HG03354 (cell line): Measurements from ENCODE around the gene SMAD6.

Experiments
- ATAC-seq: cut with Tn5 transposase; IDR thresholded peaks from one replicate; pipeline ENCODE4 v1.9.1; 2021; ENCODE audit warnings: mild to moderate bottlenecking; ENCODE audit not compliant: unreplicated experiment, poor library complexity, severe bottlenecking

SMAD6 gene

DNA sequence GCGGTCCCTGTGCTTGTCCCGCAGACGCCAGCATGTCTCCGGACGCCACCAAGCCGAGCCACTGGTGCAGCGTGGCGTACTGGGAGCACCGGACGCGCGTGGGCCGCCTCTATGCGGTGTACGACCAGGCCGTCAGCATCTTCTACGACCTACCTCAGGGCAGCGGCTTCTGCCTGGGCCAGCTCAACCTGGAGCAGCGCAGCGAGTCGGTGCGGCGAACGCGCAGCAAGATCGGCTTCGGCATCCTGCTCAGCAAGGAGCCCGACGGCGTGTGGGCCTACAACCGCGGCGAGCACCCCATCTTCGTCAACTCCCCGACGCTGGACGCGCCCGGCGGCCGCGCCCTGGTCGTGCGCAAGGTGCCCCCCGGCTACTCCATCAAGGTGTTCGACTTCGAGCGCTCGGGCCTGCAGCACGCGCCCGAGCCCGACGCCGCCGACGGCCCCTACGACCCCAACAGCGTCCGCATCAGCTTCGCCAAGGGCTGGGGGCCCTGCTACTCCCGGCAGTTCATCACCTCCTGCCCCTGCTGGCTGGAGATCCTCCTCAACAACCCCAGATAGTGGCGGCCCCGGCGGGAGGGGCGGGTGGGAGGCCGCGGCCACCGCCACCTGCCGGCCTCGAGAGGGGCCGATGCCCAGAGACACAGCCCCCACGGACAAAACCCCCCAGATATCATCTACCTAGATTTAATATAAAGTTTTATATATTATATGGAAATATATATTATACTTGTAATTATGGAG lies 79.1 kb downstream of the SMAD6 start:
- no peak for ATAC-seq

DNA sequence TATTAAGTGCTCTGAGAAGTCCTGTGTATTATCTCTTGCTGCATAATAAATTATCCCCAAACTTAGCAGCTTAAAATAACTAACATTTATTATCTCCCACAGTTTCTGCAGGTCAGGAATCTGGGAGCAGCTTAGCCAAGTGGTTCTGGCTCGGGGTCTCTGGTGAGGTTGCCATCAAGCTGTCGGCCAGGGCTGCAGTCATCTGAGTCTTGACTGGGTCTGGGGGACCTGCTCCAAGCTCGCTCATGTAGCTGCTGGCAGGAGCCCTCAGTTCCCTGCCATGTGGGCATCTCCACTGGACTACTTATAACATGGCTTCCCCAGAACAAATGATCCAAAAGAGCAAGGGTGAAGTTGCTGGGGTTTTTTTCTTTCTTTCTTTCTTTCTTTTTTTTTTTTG lies 80.7 kb downstream of the SMAD6 start:
- no peak for ATAC-seq

DNA sequence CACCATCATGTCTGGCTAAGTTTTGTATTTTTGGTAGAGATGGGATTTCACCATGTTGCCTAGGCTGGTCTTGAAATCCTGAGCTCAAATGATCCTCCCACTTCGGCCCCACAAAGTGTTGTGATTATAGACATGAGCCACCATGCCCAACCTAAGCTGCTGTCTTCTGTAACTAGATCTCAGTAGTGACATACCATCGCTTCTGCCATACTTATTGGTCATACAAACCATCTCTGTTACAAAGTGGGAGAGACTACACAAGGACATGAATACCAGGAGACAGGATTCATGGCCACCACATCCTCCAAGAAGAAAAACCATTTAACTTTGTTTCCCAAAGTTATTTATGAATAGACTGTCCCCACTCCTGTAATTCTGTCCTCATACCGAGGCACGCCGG lies 81.3 kb downstream of the SMAD6 start:
- ATAC-seq: no peak

DNA sequence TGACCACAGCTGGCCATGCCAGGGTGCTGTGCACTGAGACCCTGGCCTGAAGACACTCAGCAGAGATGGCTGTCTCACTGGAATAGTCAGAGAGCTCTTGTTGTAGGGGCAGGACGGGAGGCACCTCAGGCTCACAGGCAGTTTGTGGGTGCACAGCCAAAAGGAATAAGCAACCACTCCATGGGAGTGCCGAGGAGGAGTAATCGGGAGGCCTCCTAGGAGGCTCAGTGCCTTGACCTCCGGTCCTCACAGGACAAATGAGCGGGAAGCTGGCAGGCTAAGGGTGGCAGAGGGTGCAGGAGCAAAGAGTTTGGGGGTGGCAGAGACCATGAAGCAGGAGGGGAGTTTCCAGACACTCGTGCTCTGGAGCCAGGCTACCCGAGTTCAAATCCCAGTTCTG lies 81.7 kb downstream of the SMAD6 start:
- ATAC-seq: no peak

DNA sequence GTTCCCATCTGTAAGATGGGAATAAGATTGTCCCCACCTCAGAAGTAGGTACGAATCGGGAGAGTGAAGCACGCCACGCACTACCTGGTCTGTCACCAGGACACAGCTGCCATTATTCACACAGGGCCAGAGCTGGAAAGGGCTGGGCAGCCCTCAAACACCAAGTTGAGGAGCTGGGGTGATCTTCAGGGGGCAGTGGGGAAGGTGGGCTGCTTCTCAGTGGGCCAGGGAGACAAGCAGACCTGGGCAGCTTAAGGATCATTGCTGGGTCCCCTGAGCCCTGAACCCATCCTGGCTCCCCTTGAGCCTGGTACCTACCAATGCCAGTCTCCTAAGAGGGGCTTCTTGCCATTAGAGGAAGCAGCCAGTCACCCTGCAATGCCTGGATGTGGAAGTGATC lies 82.1 kb downstream of the SMAD6 start:
- ATAC-seq: no peak

DNA sequence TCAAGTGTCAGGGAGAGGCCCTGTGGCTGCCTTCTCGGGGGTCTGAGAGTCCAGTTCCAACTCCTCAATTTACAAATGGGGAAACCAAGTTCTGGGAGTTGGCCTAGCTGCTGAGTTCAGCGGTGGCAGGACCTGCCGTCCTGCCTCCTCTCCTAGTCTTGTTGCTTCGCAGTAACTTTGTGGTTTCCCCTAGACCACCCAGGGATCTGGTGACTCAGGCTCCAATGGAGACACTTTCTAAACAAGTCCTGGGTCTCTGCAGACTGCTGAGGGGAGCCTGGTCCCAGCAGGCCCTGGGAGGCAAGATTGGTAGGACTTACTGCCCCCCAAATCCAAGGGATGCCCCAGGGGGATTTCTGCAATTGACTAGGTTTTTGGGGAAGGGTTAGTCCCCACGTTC lies 83.6 kb downstream of the SMAD6 start:
- ATAC-seq: no peak

DNA sequence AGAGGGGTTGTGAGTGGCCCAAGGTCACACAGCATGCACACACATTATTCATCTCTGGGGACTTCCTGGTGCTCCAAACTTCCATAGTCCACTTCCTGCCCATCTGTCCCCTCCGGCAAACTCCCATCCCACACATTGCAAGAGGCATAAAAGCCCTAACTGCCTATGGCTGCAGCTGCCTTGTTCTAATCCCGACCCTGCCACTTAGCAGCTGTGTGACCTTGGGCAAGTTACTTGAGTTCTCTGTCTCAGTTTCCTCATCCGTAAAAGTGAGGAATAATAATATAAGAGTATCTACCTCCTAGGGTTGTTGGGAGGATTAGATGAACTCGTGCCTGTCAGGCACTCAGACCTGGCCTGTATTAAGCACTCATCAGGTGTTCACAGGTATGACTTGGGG lies 84.2 kb downstream of the SMAD6 start:
- ATAC-seq: no peak

DNA sequence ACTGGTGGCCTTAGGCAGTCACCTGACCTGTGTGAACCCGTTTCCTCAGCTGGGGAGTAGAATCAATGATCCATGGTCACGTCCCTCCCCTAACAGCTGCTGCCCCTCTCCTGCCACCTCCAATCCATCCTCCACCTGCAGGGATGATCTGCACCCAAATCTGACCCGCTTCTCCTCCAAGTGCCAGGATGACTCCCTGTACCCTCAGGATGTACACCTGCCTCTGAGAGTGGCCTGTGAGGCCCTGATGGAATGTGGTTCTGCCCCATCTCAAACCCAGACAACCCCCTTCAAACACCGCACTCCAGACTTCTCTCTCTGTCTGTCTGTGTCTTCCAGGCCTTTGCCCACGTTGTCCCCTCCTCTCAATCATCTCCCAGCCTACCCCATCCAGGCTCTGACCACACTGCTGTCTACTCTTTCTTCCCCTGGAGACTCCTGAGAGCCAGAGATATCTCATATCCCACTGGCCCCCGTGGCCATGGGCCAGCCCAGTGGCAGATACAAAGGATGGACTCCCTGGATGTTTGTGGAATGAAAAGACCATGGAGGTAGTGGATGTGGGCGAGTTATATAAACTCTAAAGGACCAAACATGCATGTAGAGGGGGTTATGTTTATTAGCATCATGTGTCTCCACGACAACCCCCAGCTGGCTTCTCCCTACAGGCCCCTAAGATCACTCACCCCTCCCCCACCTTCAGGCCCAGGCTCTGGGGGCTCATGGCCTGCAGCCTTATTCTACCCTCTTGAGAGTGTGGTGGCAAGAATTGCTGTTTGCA lies 84.9 kb downstream of the SMAD6 start:
- ATAC-seq: no peak

DNA sequence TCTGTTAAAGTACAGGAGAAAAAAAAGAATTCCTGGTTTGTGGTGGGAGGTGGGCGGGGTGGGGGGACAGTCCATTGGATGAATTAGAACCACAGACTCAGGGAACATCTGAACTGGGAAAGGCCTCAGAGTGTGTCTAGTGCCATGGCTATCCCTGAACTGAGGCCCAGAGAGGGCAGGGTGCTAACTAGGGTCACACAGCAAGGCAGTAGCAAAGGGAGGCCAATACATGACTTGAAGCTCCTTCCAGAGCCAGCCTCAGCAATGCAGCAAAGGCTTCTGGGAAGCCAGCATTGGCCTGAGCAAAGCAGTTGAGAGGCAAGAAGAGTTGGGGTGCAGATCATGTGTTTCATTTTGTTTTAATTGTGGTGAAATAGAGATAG lies 85.4 kb downstream of the SMAD6 start:
- no peak for ATAC-seq

DNA sequence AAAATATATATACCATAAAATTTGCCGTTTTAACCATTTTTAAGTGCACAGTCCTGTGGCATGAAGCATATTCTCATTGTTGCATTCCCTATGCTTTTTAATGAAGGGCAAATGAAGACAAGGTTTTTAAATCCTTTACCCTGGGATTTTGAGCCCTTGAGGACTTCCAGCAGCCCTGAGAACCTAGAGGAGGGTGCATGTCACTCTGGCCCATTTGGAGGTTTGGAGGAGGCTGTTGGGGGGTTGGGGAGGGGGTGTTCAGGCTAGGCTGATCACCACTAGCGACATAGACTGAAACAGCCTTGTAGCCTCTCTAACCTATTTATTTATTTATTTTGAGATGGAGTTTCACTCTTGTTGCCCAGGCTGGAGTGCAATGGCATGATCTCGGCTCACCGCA lies 86.0 kb downstream of the SMAD6 start:
- ATAC-seq: no peak

DNA sequence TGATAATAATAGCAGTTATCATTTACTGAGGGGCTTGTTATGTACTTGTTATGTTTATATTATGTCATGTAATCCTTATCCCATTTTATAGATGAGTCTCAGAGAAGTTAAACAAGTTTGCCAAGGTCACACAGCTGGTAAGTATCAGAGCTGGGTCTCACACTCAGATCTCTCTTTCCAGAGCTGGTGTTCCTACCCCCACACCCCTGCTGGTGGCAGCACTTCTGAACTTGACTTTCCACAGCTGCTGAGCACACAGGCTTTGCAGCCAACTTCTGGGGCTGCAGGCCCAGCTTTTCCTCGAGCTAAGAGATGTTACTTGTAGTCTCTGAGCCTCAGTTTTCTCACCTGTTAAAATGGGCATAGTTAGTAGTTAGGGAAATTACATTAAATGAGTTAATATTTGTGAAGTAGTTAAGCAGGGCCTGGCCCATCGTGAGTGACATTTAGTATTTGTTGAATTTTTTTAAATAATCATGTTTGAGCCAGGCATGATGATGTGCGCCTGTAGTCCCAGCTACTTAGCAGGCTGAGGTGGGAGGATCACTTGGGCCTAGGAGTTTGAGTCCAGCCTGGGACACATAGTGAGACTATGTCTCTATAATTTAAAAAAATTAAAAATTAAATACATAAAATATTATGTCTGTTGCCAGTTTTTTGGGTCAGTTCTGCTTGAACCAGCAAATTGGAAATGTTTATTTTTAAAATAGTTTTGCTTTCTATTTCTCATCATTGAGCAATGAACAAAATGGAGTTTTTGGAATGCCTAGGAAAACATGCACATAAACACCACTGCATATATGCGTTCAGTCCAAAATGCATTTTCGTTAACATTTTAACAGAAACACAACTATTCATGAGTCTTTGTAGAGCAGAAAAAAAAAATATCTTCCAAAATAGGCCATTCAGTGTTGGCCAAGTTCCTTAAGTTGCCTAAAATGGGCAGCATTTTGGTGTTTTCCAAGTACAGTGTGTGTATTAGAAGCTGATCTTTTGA lies 87.3 kb downstream of the SMAD6 start:
- no peak for ATAC-seq

DNA sequence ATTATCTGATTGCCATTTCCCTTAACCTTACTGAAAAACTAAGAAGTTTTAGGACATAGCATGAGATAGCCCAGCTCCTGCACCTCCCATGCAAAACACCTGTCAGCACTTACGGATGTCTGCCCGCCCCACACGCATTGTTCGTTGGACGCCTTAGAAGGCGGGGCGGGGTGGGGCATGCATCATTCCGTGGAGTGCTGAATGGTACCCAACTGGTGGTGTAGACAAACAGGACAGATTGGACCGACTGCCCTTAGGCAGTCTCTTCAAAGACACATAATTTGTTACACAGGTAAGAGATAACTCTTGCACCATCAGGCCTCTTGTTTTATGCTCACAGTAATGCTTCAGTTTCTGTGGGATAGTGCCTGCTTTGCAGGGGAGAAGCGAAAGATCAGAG lies 93.8 kb downstream of the SMAD6 start:
- ATAC-seq: no peak

DNA sequence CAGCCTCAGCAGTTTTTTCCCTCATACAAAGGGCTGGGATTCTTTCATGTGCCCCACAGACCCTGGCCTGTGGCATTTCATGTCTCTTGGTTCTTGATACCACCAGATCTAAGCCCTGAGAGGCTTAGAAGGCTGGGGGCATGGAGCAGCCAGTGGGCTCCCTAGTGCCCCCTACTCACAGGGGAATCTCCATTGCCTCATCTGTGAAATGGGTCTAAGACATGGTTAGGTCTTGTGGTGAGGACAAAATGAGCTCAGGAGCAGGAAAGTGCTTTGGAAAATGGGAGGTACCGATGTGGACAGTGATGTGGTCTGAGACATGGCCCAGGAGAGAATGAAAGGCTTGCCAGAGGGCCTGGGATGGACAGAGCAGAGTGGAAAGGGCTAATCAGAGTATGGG lies 94.3 kb downstream of the SMAD6 start:
- no peak for ATAC-seq

DNA sequence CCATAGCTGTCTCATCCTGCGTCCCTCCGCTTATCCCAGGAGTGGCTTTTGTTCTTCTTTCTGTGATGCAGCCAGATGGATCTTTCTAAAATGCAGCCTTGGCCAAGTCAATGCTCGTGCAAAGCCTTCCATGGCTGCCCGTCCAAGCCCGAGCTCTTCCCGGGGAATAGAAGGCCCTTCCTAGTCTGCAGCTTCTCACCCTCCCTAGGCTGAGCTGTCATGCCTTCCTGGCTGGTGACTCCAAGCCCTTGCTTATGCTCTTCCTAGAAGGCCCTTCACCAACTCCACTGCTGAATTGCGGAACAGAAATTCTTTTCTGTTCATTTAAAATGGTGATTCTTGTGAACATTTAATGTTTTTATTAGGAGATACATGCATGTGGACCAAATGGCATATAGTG lies 95.9 kb downstream of the SMAD6 start:
- no peak for ATAC-seq

DNA sequence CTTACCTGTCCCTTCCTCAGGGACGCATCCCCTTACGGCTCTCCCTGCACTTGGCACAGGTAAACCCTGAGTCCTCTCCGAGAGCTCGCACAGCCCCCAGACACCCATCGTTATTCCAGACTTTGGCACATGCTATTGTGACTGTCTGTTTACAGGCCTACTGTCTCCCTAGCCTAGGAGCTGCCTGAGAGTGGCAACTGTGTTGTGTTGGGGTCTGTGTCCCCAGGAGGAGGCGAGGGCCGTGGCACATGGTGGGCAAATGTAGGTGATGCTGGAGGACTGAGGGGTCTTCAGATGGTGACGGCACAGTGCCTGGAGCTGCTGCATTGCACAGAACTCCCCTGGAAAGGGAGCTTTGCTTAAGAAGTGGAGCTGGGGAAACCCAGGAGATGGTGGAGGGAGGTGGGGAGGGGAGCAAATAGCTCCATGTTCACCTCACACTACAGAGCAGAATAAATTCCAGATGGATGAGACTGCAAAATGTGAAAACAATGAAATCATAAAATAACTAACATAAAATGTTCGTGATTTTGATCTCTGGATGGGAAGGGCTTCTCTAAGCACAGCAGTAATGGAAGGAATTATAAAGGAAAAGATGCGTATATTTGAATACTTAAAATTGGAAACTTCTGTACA lies 96.5 kb downstream of the SMAD6 start:
- no peak for ATAC-seq

DNA sequence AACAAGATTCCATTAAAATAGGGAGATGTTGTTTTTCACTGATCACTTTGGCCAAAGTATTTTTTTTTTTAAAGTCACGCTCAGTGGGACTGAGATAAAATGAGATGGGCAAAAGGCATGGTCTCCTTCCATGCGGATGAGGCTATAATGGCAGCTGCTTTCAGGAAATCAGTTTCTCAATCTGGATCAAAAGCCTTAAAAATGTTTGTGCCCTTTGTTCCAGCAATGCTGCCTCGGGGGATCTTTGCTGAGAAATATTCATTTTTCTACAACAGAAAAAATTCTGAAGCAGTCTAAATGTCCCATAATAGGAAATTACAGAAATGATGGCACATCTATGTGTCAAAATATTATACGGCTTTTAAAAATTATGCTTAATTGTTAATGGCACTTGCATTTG lies 97.2 kb downstream of the SMAD6 start:
- ATAC-seq: no peak

DNA sequence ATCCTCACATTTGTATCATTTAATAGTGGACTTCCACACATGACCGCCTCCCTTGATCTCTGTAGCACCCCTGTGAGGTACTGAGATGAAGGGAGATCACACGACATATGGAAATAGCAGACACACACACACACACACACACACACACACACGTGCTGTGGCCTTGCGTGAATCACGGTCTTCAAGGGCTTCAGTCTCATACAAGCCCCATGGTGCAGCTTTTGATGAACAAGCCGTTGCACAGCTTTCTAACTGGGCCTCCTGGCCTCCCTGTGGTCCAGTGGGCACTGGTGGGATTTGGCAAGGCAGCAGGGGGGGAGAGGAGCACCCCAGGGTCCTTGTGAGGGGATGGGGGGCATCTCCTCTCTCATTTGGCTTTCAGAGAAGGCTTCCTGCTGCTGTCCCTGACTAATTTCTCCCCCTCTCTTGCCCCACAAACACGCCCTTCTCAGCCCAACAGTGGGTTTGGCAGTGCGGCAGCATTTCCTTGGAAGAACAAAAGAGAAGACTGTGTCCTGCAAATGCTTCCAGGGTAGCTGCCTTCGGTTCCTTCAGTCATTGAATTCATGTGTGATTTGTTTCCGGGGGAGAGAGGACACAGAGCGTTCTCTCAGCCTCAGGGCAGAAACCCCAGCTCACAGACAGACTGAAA lies 98.7 kb downstream of the SMAD6 start:
- ATAC-seq: no peak

DNA sequence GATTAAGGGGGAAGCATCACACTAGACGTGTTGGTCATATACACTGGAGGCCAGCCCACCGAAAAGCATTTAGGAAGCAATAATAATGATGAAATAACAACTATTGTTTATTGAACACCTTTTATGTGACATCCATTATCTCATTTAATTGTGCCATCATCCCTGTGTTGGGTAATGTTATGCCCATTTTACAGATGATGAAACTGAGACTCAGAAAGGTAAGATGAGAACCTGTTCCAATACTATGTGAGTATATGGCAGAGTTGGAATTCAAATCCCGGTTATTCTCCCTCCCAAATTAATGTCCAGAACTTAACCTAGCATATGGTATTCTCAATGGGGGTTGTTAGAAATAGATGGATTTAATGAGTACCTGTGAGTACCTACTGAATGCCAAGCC lies 99.2 kb downstream of the SMAD6 start:
- ATAC-seq: no peak
